Bronchial smooth muscle cell (primary cell): ENCODE measurements around the gene PIGM. TPM values are rescaled to one million over a fixed set of nuclear protein-coding genes. Genes with fewer than 3 reads are reported as not detected.

Experiments used
- total RNA-seq: library from RNA; depleted of rRNA; stranded (reverse); fragments of >200 nt; gene quantifications from 2 replicates; pipeline ENCODE4 v1.2.1, GENCODE V29; 2014

PIGM gene
- total RNA-seq: 2.8 and 3.2 TPM in 2 replicates

DNA sequence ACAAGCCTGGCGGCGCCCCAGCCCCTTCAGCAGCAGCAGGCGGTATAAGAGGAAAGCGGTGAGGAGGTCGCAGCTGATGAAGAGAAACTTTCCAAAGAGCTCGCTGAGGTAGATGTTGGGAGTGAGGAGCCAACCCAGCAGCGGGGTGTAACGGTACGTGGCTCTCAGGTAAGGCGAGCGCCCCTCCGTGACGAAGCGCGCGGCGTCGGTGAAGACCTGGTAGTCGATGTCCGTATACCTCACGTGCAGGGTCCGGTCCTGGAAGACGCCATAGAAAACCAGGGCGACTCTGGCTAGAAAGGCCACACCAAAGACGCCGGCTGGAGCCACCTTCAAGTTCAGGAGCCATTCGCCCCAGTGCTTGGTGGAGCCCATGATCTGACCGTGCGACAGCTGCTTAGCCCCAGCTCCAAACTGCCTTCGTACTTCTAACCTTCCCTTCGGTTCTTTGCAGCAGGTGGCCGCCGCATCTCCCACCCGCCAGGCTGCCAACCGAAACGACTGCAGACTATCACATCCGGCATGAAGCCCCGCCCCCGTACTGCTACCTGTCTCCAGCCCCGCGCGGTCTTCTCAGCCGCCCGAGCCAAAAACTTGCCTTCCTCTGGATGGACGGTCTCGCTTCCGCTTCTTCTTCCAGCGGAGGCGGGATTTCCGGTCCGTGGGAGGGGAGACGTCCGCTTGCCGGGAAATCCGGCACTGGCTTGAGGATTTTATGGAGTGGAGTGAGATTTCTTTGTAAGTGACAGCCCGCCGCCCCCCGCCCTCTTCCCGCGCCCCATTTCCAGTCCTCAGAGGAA is at the start of gene PIGM:
Gene PIGM, minus strand, starts transcription at position 626 of the 800 bp plus-strand sequence. Its CDS starts 251 bp downstream, at position 375.

DNA sequence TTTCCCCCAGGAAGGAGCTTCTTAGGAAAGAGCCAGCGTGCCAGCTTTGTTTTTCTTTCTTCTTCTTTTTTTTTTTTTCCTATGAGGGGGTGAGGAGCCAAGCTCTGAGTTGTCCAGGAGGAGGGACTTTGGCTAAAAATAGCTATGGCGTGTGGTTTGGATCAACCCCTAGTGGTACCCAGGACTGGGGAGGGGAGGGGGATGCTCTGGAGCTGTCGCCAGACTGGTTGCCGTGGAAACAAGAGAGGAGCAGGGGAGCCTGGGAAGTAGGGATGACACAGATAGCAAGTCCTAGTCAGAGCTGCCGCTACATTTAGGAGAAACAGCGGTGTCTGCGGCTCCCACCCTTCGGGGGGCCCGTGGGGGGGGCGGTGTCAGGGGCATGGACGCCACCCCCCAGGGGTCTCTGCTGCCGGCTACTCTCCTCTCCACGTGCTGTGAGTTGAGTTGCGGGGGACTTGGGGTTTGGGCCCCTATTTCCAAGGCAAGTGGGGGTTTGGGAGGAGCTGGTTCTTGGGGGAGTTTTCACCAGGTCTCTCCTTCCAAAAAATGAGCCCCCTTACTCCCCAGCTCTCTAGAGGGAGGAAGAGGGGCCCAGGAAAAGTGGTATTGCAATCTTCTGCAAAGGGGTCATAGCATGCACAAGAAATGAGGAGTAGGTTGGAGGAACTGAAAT is 49.6 kb upstream of the PIGM start, which contains the start of gene KCNJ9:
Gene KCNJ9, plus strand, starts transcription at position 278 of the 676 bp plus-strand sequence. CDS start 2,493 bp downstream, outside the sequence.

DNA sequence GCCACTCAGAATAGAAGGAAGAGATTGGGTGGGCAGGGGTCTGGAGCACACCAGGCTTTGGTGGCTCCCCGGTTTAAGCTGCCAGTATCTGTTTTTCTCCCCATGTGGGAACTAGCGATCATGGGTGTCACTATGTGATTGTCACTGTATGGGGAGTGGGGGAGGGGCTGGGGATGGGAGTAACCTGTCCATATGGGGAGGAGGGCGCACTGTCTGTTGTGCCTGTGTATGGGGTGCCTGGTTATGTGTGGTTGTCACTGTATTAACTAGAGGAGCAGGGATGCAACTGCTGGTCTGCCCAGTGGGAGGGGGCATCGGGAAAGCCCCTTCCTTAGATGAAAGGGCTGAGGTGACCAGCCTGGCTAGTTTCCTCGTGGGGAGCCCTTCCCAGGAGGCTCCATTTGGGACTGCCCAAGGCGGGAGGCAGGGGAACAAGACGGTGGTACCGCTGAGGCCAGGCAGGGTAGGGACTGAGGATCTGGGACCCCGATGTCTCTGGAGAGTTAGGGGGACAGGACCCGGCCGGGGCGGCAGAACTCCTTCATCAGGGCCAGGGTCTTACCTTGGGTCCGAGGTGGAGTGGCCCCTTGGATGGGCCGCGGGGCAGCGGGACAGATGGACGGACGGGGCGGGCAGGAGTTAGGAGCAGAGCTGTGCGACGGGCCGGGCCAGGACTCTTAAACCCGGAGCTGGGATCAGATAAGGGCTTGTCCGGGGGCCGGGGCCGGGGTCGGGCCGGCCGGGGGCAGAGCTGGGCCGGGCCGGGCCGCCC is 37.9 kb upstream of the PIGM start, which contains the start of gene KCNJ10:
Gene KCNJ10, minus strand, starts transcription at position 701 of the 772 bp plus-strand sequence. CDS start 27,628 bp downstream, outside the sequence.

Other genes with a start within 250 kb of the PIGM start
- not detected in 2 replicates for gene FCRL6, start 229.6 kb downstream of the PIGM start, total RNA-seq
- gene SLAMF8, start 205.1 kb downstream of the PIGM start, total RNA-seq: not detected in 2 replicates
- gene VSIG8, start 169.3 kb downstream of the PIGM start, total RNA-seq: under 0.01 TPM in 2 replicates
- 0.79 and 1.0 TPM in 2 replicates for gene CFAP45, start 131.8 kb downstream of the PIGM start, total RNA-seq
- 221 and 355 TPM in 2 replicates for gene TAGLN2, start 106.5 kb downstream of the PIGM start, total RNA-seq
- 0.09 TPM in 1 of 2 replicates, not detected in the other for gene IGSF9, start 86.4 kb downstream of the PIGM start, total RNA-seq
- not detected in 2 replicates for gene SLAMF9, start 77.8 kb downstream of the PIGM start, total RNA-seq
- gene KCNJ10, start 38.2 kb upstream of the PIGM start, total RNA-seq: not detected in 2 replicates
- gene KCNJ9, start 49.5 kb upstream of the PIGM start, total RNA-seq: under 0.01 and 0.09 TPM in 2 replicates
- 12.8 and 15.1 TPM in 2 replicates for gene IGSF8, start 66.6 kb upstream of the PIGM start, total RNA-seq
- gene ATP1A2, start 83.8 kb upstream of the PIGM start, total RNA-seq: 0.16 and 0.60 TPM in 2 replicates
- not detected in 2 replicates for gene ATP1A4, start 119.6 kb upstream of the PIGM start, total RNA-seq
- not detected in 2 replicates for gene CASQ1, start 158.6 kb upstream of the PIGM start, total RNA-seq
- 38.8 and 50.3 TPM in 2 replicates for gene PEA15, start 173.4 kb upstream of the PIGM start, total RNA-seq
- gene DCAF8, start 230.6 kb upstream of the PIGM start, total RNA-seq: 90.5 and 94.0 TPM in 2 replicates